H1 (cell line): ENCODE results near the gene SZT2. TPM values are rescaled to one million over a fixed set of nuclear protein-coding genes. Genes with fewer than 3 reads are reported as not detected.

Experiments
- CTCF ChIA-PET: fragments of 300-600 bp; sonication (Branson Sonifier 250); formaldehyde crosslinking; loops from one replicate; lab custom pipeline; 2021; ENCODE audit not compliant: partially characterized antibody; lab: Charles Lee
- POLR2A ChIA-PET: fragments of 300-600 bp; sonication (Branson Sonifier 250); formaldehyde crosslinking; loops from one replicate; lab custom pipeline; 2021; ENCODE audit warnings: inconsistent platforms; ENCODE audit not compliant: partially characterized antibody; lab: Charles Lee
- DNase-seq, 2 experiments: peaks; one replicate each; pipeline versions ENCODE4 v3.0.0 to v3.0.0-alpha.2; 2010 to 2022; ENCODE audit warnings: low spot score in 2 of 2, low read depth in 1 of 2, mixed read lengths in 1 of 2
- FAIRE-seq: peaks from 2 replicates; lab custom pipeline; 2011; peaks lifted over from hg19 to GRCh38; lab: Jason Lieb, UNC
- H2AFZ ChIP-seq: 2 replicates; pipeline ENCODE4 v1.8.1; 2012; ENCODE audit warnings: low read length, inconsistent platforms
- H2AK5ac ChIP-seq: 2 replicates; pipeline ENCODE4 v1.6.1; 2013; ENCODE audit warnings: low read depth, low read length
- H2BK120ac ChIP-seq: replicated peaks from 2 replicates; pipeline ENCODE3; 2013; ENCODE audit warnings: low read depth, low read length, inconsistent platforms
- H2BK12ac ChIP-seq: 2 replicates; pipeline ENCODE4 v1.6.1; 2013; ENCODE audit warnings: low read depth, low read length
- H2BK15ac ChIP-seq: 2 replicates; pipeline ENCODE4 v1.6.1; 2013; ENCODE audit warnings: low read length
- H2BK20ac ChIP-seq: 2 replicates; pipeline ENCODE4 v1.6.1; 2013; ENCODE audit warnings: low read length
- H2BK5ac ChIP-seq: 2 replicates; pipeline ENCODE4 v1.6.1; 2013; ENCODE audit warnings: low read depth, low read length
- H3K14ac ChIP-seq: 2 replicates; pipeline ENCODE4 v1.6.1; 2013; ENCODE audit warnings: inconsistent platforms; ENCODE audit not compliant: insufficient read length
- H3K18ac ChIP-seq: 2 replicates; pipeline ENCODE4 v1.6.1; 2013; ENCODE audit warnings: low read length; ENCODE audit errors: extremely low read depth
- H3K23ac ChIP-seq: 2 replicates; pipeline ENCODE4 v1.6.1; 2013; ENCODE audit warnings: inconsistent platforms; ENCODE audit not compliant: insufficient read length
- H3K23me2 ChIP-seq: 2 replicates; pipeline ENCODE4 v1.6.1; 2013; ENCODE audit warnings: low read depth, low read length
- H3K27ac ChIP-seq: 2 replicates; pipeline ENCODE4 v1.6.1; 2011; ENCODE audit warnings: low read depth, low read length, inconsistent platforms
- H3K27me3 ChIP-seq, 4 experiments: replicated peaks in 1 of 4; 1 replicate in 1 of 4; 2 replicates in 3 of 4; pipeline versions ENCODE4 v1.6.1 to v1.8.1; 2011 to 2013; ENCODE audit warnings: low read length in 3 of 4, mild to moderate bottlenecking in 3 of 4, inconsistent platforms in 2 of 4, mixed read lengths in 2 of 4, moderate library complexity in 1 of 4; ENCODE audit not compliant: control insufficient read depth in 3 of 4, insufficient read depth in 3 of 4; ENCODE audit errors: extremely low read depth in 1 of 4
- H3K36me3 ChIP-seq, 4 experiments: 2 replicates each; pipeline versions ENCODE4 v1.6.1 to v1.8.1; 2011 to 2013; ENCODE audit warnings: mild to moderate bottlenecking in 4 of 4, low read length in 3 of 4, moderate library complexity in 2 of 4, control low read depth in 1 of 4, inconsistent platforms in 1 of 4; ENCODE audit not compliant: insufficient read depth in 4 of 4, control insufficient read depth in 2 of 4
- H3K4ac ChIP-seq: replicated peaks from 2 replicates; pipeline ENCODE3; 2013; ENCODE audit warnings: low read length, low read depth, mixed read lengths, inconsistent platforms; ENCODE audit not compliant: insufficient read length
- H3K4me1 ChIP-seq, 4 experiments: replicated peaks in 1 of 4; 1 replicate in 1 of 4; 2 replicates in 3 of 4; pipeline versions ENCODE4 v1.6.1 to v1.8.1; 2011 to 2013; ENCODE audit warnings: low read length in 3 of 4, inconsistent platforms in 2 of 4, mixed read lengths in 1 of 4; ENCODE audit not compliant: insufficient read depth in 4 of 4, control insufficient read depth in 3 of 4
- H3K4me2 ChIP-seq, 2 experiments: 2 replicates each; pipeline versions ENCODE4 v1.6.1 to v1.8.1; 2011 to 2013; ENCODE audit warnings: low read depth in 2 of 2, low read length in 2 of 2, control low read depth in 1 of 2, inconsistent platforms in 1 of 2, mild to moderate bottlenecking in 1 of 2; ENCODE audit not compliant: insufficient read depth in 1 of 2
- H3K4me3 ChIP-seq, 4 experiments: fragments of 200-600, 300-600 bp in 1 of 4; sonication (generic), shearing (Covaris generic), sonication (Bioruptor Twin) in 1 of 4; 2 replicates each; pipeline versions ENCODE4 v1.5.1 to v1.8.1; 2011 to 2016; ENCODE audit warnings: low read length in 4 of 4, low read depth in 3 of 4, control low read depth in 2 of 4, inconsistent platforms in 2 of 4, mild to moderate bottlenecking in 2 of 4, mixed read lengths in 1 of 4, moderate library complexity in 1 of 4; ENCODE audit not compliant: insufficient read depth in 2 of 4; ENCODE audit errors: extremely low read depth in 1 of 4
- H3K56ac ChIP-seq: replicated peaks from 2 replicates; pipeline ENCODE3; 2013; ENCODE audit warnings: low read depth, mild to moderate bottlenecking, mixed read lengths, low read length, inconsistent platforms; ENCODE audit not compliant: insufficient read length
- H3K79me1 ChIP-seq: 2 replicates; pipeline ENCODE4 v1.6.1; 2013; ENCODE audit warnings: low read depth, low read length, control low read depth
- H3K79me2 ChIP-seq, 2 experiments: 2 replicates each; pipeline versions ENCODE4 v1.6.1 to v1.8.1; 2012 to 2013; ENCODE audit warnings: low read length in 2 of 2, mild to moderate bottlenecking in 2 of 2, inconsistent platforms in 1 of 2; ENCODE audit not compliant: insufficient read depth in 2 of 2, control insufficient read depth in 1 of 2
- H3K9ac ChIP-seq, 4 experiments: replicated peaks in 1 of 4; 1 replicate in 1 of 4; 2 replicates in 3 of 4; pipeline versions ENCODE4 v1.6.1 to v1.8.1; 2011 to 2013; ENCODE audit warnings: low read depth in 3 of 4, low read length in 3 of 4, control low read depth in 2 of 4, mild to moderate bottlenecking in 2 of 4, moderate library complexity in 2 of 4, inconsistent platforms in 1 of 4; ENCODE audit errors: extremely low read depth in 1 of 4
- H3K9me3 ChIP-seq, 2 experiments: 2 replicates each; pipeline versions ENCODE4 v1.6.1 to v1.8.1; 2012 to 2013; ENCODE audit warnings: mild to moderate bottlenecking in 2 of 2, moderate library complexity in 2 of 2, control low read depth in 1 of 2, inconsistent platforms in 1 of 2, low read depth in 1 of 2, low read length in 1 of 2, mixed read lengths in 1 of 2; ENCODE audit not compliant: insufficient read depth in 2 of 2
- H4K20me1 ChIP-seq, 2 experiments: replicated peaks in 1 of 2; 2 replicates each; pipeline versions ENCODE3 to v1.8.1; 2011 to 2013; ENCODE audit warnings: inconsistent platforms in 2 of 2, low read length in 2 of 2, mild to moderate bottlenecking in 1 of 2; ENCODE audit not compliant: insufficient read depth in 2 of 2, control insufficient read depth in 1 of 2
- H4K5ac ChIP-seq: 2 replicates; pipeline ENCODE4 v1.6.1; 2013; ENCODE audit warnings: low read length, low read depth, mixed read lengths, inconsistent platforms; ENCODE audit not compliant: insufficient read length
- H4K8ac ChIP-seq: 2 replicates; pipeline ENCODE4 v1.8.0; 2013; ENCODE audit warnings: mild to moderate bottlenecking, moderate library complexity, low read length, inconsistent platforms; ENCODE audit not compliant: insufficient read depth; ENCODE audit errors: extremely low read depth
- H4K91ac ChIP-seq: replicated peaks from 2 replicates; pipeline ENCODE3; 2013; ENCODE audit warnings: low read length, mixed read lengths, inconsistent platforms; ENCODE audit not compliant: insufficient read length
- BCL11A ChIP-seq, 2 experiments: IDR thresholded peaks; one replicate each; pipeline ENCODE4 v1.6.1; 2011; ENCODE audit warnings: low read depth in 2 of 2, low read length in 2 of 2, mild to moderate bottlenecking in 2 of 2
- CEBPB ChIP-seq: IDR thresholded peaks from 2 replicates; pipeline ENCODE4 v1.6.1; 2012; ENCODE audit warnings: low read depth, low read length
- CHD2 ChIP-seq: IDR thresholded peaks from 2 replicates; pipeline ENCODE4 v1.6.1; 2012; ENCODE audit warnings: low read length, improper control_type of control experiment
- GTF2F1 ChIP-seq: IDR thresholded peaks from 2 replicates; pipeline ENCODE4 v1.6.1; 2012; ENCODE audit warnings: low read depth, low read length, improper control_type of control experiment, borderline replicate concordance
- POU5F1 ChIP-seq: IDR thresholded peaks from 2 replicates; pipeline ENCODE4 v1.6.1; 2011; ENCODE audit warnings: low read depth, mild to moderate bottlenecking, low read length, moderate library complexity
- SIX5 ChIP-seq: IDR thresholded peaks from 2 replicates; pipeline ENCODE4 v1.6.1; 2011; ENCODE audit warnings: mild to moderate bottlenecking, low read depth, low read length
- SUZ12 ChIP-seq: fragments of 200-600 bp; sonication (generic); IDR thresholded peaks from 2 replicates; pipeline ENCODE4 v1.6.1; 2012; ENCODE audit warnings: mild to moderate bottlenecking, inconsistent platforms, low read length, moderate library complexity, mixed read lengths
- WGBS, 2 experiments: shearing (Covaris generic) in 1 of 2; methylation state at CpG; one replicate each; pipeline versions ENCODE4 v1.1.6 to v1.1.7; 2013 to 2015; ENCODE audit warnings: low lambda C conversion rate in 2 of 2, mixed read lengths in 2 of 2, inconsistent platforms in 1 of 2, low coverage in 1 of 2, missing lambda C conversion rate in 1 of 2; ENCODE audit not compliant: insufficient replicate concordance in 2 of 2, insufficient coverage in 1 of 2, insufficient read length in 1 of 2; ENCODE audit errors: extremely low coverage in 1 of 2, missing lambda C conversion rate in 1 of 2; 5-methylcytosine and 5-hydroxymethylcytosine counted together
- polyA plus RNA-seq, 7 experiments: library from polyadenylated mRNA; depleted of rRNA in 3 of 7; stranded (reverse) in 5 of 7; unstranded in 2 of 7; fragments of >200 nt in 5 of 7; fragments of 200-250 nt in 2 of 7; gene quantifications; 1 replicate in 5 of 7; 2 replicates in 1 of 7; 4 replicates in 1 of 7; pipeline versions ENCODE4 v1.2.1 to v1.2.3, GENCODE V29; 2011 to 2013; ENCODE audit warnings: missing spikeins in 2 of 7, mixed read lengths in 2 of 7
- total RNA-seq: library from RNA; stranded (reverse); fragmentation: NEBNext Ultra II Directional; extraction: Animal tissue kit (Norgen Biotek cat#: 25700); gene quantifications from 2 replicates; pipeline ENCODE4 v1.2.1, GENCODE V29; 2021
- TF ChIP-seq, protein P1 (sequence below): IDR thresholded peaks from 2 replicates; pipeline ENCODE4 v1.6.1; 2012; ENCODE audit warnings: inconsistent platforms

The SZT2 gene
- total and polyA plus RNA-seq, 2 of the 8 experiments (the other 6 are each of a cell fraction or from before 2014, with no cell fraction given): 4.7 to 12.9 TPM

- FAIRE-seq: no peak
- H3K36me3 ChIP-seq: peaks cover 2 to 49% (median 20%) of the 10 kb centered on the region in 4 experiments
- TF ChIP-seq, protein P1, sequence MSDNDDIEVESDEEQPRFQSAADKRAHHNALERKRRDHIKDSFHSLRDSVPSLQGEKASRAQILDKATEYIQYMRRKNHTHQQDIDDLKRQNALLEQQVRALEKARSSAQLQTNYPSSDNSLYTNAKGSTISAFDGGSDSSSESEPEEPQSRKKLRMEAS: no peak
- no peak for TF ChIP-seq CEBPB
- no peak for TF ChIP-seq CHD2
- no peak for TF ChIP-seq SIX5
- no peak for TF ChIP-seq SUZ12
- no peak for TF ChIP-seq POU5F1
- TF ChIP-seq BCL11A (IDR thresholded peaks at IDR 0.05; ENCODE audit: low read depth in 2 of 2, low read length in 2 of 2): no peak
- TF ChIP-seq GTF2F1: no peak
Observed at GRCh38 chr1:43432171-43432860, 42.6 kb downstream of the SZT2 start.

More at GRCh38 chr1:43432171-43432860, 42.6 kb downstream of the SZT2 start:
- no peak overlapping the region for H3K4me2 ChIP-seq
- H3K9me3 ChIP-seq: no peaks in the 10 kb centered on the region
- no peak overlapping the region for H2BK20ac ChIP-seq
- ChIA-PET CTCF (no interaction called here), POLR2A (interaction anchor here (1.3 to 1.7 kb wide), 3 partner anchors 10 to 16 kb away, joined by 3 to 5 read pairs (median 4); no protein-coding TSS in a partner anchor)
- no peak overlapping the region for H4K91ac ChIP-seq
- H2AK5ac ChIP-seq: no peak overlapping the region
- H2BK5ac ChIP-seq: no peak overlapping the region
- no peak overlapping the region for H3K4ac ChIP-seq
- H3K27ac ChIP-seq: no peak overlapping the region
- no peak for DNase-seq
- no peaks in the 10 kb centered on the region for H3K4me1 ChIP-seq
- H2AFZ ChIP-seq: no peak overlapping the region
- H3K4me3 ChIP-seq: no peak overlapping the region
- H3K14ac ChIP-seq: no peak overlapping the region
- peaks cover 0 to 4% of the 10 kb centered on the region in 2 experiments for H4K20me1 ChIP-seq
- H3K18ac ChIP-seq: no peak overlapping the region
- H3K56ac ChIP-seq: no peak overlapping the region
- H3K9ac ChIP-seq: no peak overlapping the region
- no peak overlapping the region for H4K5ac ChIP-seq
- H2BK15ac ChIP-seq: no peak overlapping the region
- no peaks in the 10 kb centered on the region for H3K79me1 ChIP-seq
- H3K27me3 ChIP-seq: no peaks in the 10 kb centered on the region
- H2BK120ac ChIP-seq: no peak overlapping the region
- H3K23me2 ChIP-seq: no peaks in the 10 kb centered on the region
- no peak overlapping the region for H2BK12ac ChIP-seq
- no peak overlapping the region for H4K8ac ChIP-seq
- H3K23ac ChIP-seq: no peak overlapping the region
- no peaks in the 10 kb centered on the region for H3K79me2 ChIP-seq
- WGBS, 2 experiments: 89% methylated on average over 7 of the region's 9 CpGs; no CpG with 5 or more reads in 1 of the 2 experiments
